K562 (cell line): ENCODE measurements around the gene S100A8. TPM values are rescaled to one million over a fixed set of nuclear protein-coding genes. Genes with fewer than 3 reads are reported as not detected.

Experiments
- ATAC-seq: fragments of 200-7000 bp; cut with Tn5 transposase; 3 replicates; pipeline ENCODE4 v1.9.1; 2020; ENCODE audit warnings: moderate library complexity
- BruUV-seq: library from RNA; stranded (reverse); fragments of 400-500 nt; replicated peaks from 2 replicates; lab custom pipeline; 2021; lab: Mats Ljungman, UMichigan
- CTCF ChIA-PET: fragments of 300-600 bp; formaldehyde crosslinking; extraction: SDS; loops from one replicate; lab custom pipeline; 2021; ENCODE audit warnings: low intra/inter-chr PET ratio; lab: Yijun Ruan, JAX
- POLR2A ChIA-PET: fragments of 300-600, 350-650 bp; sonication (Branson Sonifier 250); formaldehyde crosslinking; extraction: SDS; loops from one replicate; lab custom pipeline; 2021; ENCODE audit warnings: antibody characterized with exemption, inconsistent platforms; lab: Yijun Ruan, JAX
- DNase-seq, 4 experiments: peaks; one replicate each; pipeline versions ENCODE4 v3.0.0 to v3.0.0-alpha.2; 2011 to 2018; ENCODE audit warnings: low spot score in 3 of 4, mixed read lengths in 3 of 4; ENCODE audit errors: extremely low read depth in 1 of 4
- FAIRE-seq: peaks from 2 replicates; lab custom pipeline; 2011; peaks lifted over from hg19 to GRCh38; lab: Jason Lieb, UNC
- H2AFZ ChIP-seq: 2 replicates; pipeline ENCODE4 v1.6.0; 2011; ENCODE audit warnings: low read depth, low read length, control low read depth, inconsistent platforms
- H3K27ac ChIP-seq: fragments of 200-600 bp; 3 replicates; pipeline ENCODE4 v1.8.0; 2011; ENCODE audit warnings: low read depth, mild to moderate bottlenecking, control low read depth, inconsistent platforms, low read length, moderate library complexity, mixed read lengths; ENCODE audit errors: extremely low read depth
- H3K27me3 ChIP-seq, 2 experiments: fragments of 300-600 bp in 1 of 2; 2 replicates in 1 of 2; 3 replicates in 1 of 2; pipeline versions ENCODE4 v1.6.0 to v1.8.0; 2011; ENCODE audit warnings: inconsistent platforms in 2 of 2, low read length in 2 of 2, mild to moderate bottlenecking in 1 of 2, mixed read lengths in 1 of 2, moderate library complexity in 1 of 2; ENCODE audit not compliant: control insufficient read depth in 2 of 2, insufficient read depth in 2 of 2
- H3K36me3 ChIP-seq: fragments of 300-600 bp; 3 replicates; pipeline ENCODE4 v1.8.0; 2011; ENCODE audit warnings: mild to moderate bottlenecking, low read length, inconsistent platforms; ENCODE audit not compliant: control insufficient read depth, insufficient read depth
- H3K4me1 ChIP-seq, 2 experiments: fragments of 200-600 bp in 1 of 2; replicated peaks in 1 of 2; 2 replicates in 1 of 2; 3 replicates in 1 of 2; pipeline versions ENCODE4 v1.5.1 to v1.8.0; 2011; ENCODE audit warnings: inconsistent platforms in 2 of 2, low read length in 2 of 2, mild to moderate bottlenecking in 1 of 2, mixed read lengths in 1 of 2, moderate library complexity in 1 of 2; ENCODE audit not compliant: control insufficient read depth in 2 of 2, insufficient read depth in 2 of 2
- H3K4me2 ChIP-seq: 2 replicates; pipeline ENCODE4 v1.6.1; 2011; ENCODE audit warnings: low read length, control low read depth, inconsistent platforms, mixed read lengths; ENCODE audit not compliant: insufficient read depth
- H3K4me3 ChIP-seq: fragments of 200-600 bp; sonication (generic), shearing (Covaris generic); 2 replicates; pipeline ENCODE4 v1.5.1; 2016; ENCODE audit warnings: control low read depth, inconsistent platforms
- H3K79me2 ChIP-seq: fragments of 200-600 bp; 3 replicates; pipeline ENCODE4 v1.8.0; 2011; ENCODE audit warnings: low read length, inconsistent platforms; ENCODE audit not compliant: control insufficient read depth, insufficient read depth
- H3K9ac ChIP-seq, 2 experiments: 2 replicates each; pipeline versions ENCODE4 v1.6.0 to v1.6.1; 2011; ENCODE audit warnings: low read depth in 2 of 2, low read length in 2 of 2, control low read depth in 1 of 2, inconsistent platforms in 1 of 2, mild to moderate bottlenecking in 1 of 2, mixed read lengths in 1 of 2; ENCODE audit not compliant: insufficient read depth in 1 of 2
- H3K9me1 ChIP-seq: one replicate; pipeline ENCODE4 v1.6.0; 2011; ENCODE audit warnings: inconsistent platforms, mild to moderate bottlenecking, low read length, moderate library complexity; ENCODE audit not compliant: control insufficient read depth, insufficient read depth
- H3K9me3 ChIP-seq: replicated peaks from 2 replicates; pipeline ENCODE4 v1.5.1; 2011; ENCODE audit warnings: low read depth, low read length, inconsistent platforms; ENCODE audit not compliant: control insufficient read depth, insufficient read depth
- H4K20me1 ChIP-seq: replicated peaks from 2 replicates; pipeline ENCODE4 v1.6.1; 2011; ENCODE audit warnings: low read length, inconsistent platforms, mixed read lengths; ENCODE audit not compliant: control insufficient read depth, insufficient read depth
- CBX2 ChIP-seq: fragments of 200-600 bp; sonication (generic); IDR thresholded peaks from one replicate; pipeline ENCODE4 v1.6.1; 2012; ENCODE audit warnings: mild to moderate bottlenecking, low read length, inconsistent platforms; ENCODE audit not compliant: insufficient read depth, poor library complexity, severe bottlenecking
- HES1 ChIP-seq: fragments of 450-650 bp; IDR thresholded peaks from 2 replicates; pipeline ENCODE4 v1.6.1; 2016; ENCODE audit warnings: low read depth, mild to moderate bottlenecking, moderate library complexity
- NFIX ChIP-seq: fragments of 250-450 bp; sonication (Bioruptor Pico); IDR thresholded peaks from 2 replicates; pipeline ENCODE4 v1.4.0; 2020; ENCODE audit warnings: low read depth, mild to moderate bottlenecking, moderate library complexity
- PHF20 ChIP-seq: fragments of 450-650 bp; IDR thresholded peaks from 2 replicates; pipeline ENCODE4 v1.6.1; 2018; ENCODE audit not compliant: partially characterized antibody
- RFX7 ChIP-seq: fragments of 250-450 bp; sonication (Bioruptor Pico); IDR thresholded peaks from 2 replicates; pipeline ENCODE4 v1.5.1; 2021; ENCODE audit warnings: mild to moderate bottlenecking
- ZNF133 ChIP-seq: fragments of 250-450 bp; sonication (Bioruptor Pico); IDR thresholded peaks from 2 replicates; pipeline ENCODE4 v1.4.0; 2020; ENCODE audit warnings: mild to moderate bottlenecking
- ZNF354B ChIP-seq: fragments of 250-450 bp; sonication (Bioruptor Pico); IDR thresholded peaks from 2 replicates; pipeline ENCODE4 v1.4.0; 2020
- ZNF407 ChIP-seq: fragments of 450-650 bp; IDR thresholded peaks from 2 replicates; pipeline ENCODE4 v1.6.1; 2016; ENCODE audit warnings: low read depth
- WGBS: fragments of 100-300 bp; shearing (Covaris generic); methylation state at CpG from one replicate; pipeline ENCODE4 v1.1.6; 2016; ENCODE audit warnings: low coverage, mixed read lengths; ENCODE audit not compliant: insufficient coverage; ENCODE audit errors: missing lambda C conversion rate; 5-methylcytosine and 5-hydroxymethylcytosine counted together
- in situ Hi-C: fragments of 300-500 bp; cut with MboI; formaldehyde crosslinking; loops from 4 replicates; pipeline ENCODE4 v1.15.0; 2018; ENCODE audit warnings: inconsistent platforms, mixed read lengths
- intact Hi-C: fragments of 100-400 bp; cut with micrococcal nuclease; formaldehyde crosslinking; loops from 2 replicates; pipeline ENCODE4 v1.14.2; 2022
- polyA plus RNA-seq, 8 experiments: library from polyadenylated mRNA; depleted of rRNA in 4 of 8; stranded (reverse) in 5 of 8; unstranded in 3 of 8; fragments of >200 nt; fragmentation: Nextera tagmentation in 2 of 8; fragmentation: Illumina TruSeq in 1 of 8; extraction: Ambion mirVana in 2 of 8; extraction: Trizol in 1 of 8; gene quantifications; 2 replicates each; pipeline versions ENCODE4 v1.2.1 to v1.2.3, GENCODE V29; 2011 to 2014; ENCODE audit warnings: inconsistent platforms in 1 of 8, missing spikeins in 1 of 8
- total RNA-seq, 7 experiments: library from RNA; depleted of rRNA in 6 of 7; stranded (reverse); fragments of >200 nt in 6 of 7; fragmentation: Illumina TruSeq in 2 of 7; extraction: Trizol in 2 of 7; gene quantifications; 2 replicates each; pipeline versions ENCODE4 v1.2.1 to v1.2.3, GENCODE V29; 2011 to 2021; ENCODE audit warnings: low replicate concordance in 1 of 7

The S100A8 gene
- total and polyA plus RNA-seq, 9 of the 15 experiments (the other 6 are each of a cell fraction or from before 2014, with no cell fraction given): 0.15 to 0.60 TPM; not detected in 7

- Histone ChIP-seq H3K9ac (no peak overlapping the region), H3K4me3 (no peak overlapping the region), H3K4me1 (no peaks in the 10 kb centered on the region), H3K4me2 (no peak overlapping the region), H3K27me3 (peaks cover 3 to 30% of the 10 kb centered on the region in 2 experiments; a peak in 4 of 5 replicates), H3K79me2 (no peaks in the 10 kb centered on the region), H3K27ac (no peak overlapping the region), H3K9me3 (no peaks in the 10 kb centered on the region), H2AFZ (no peak overlapping the region), H3K9me1 (no peaks in the 10 kb centered on the region), H3K36me3 (no peaks in the 10 kb centered on the region), H4K20me1 (no peaks in the 10 kb centered on the region)
- DNase-seq (no peak), FAIRE-seq (peak; percentile 44), ATAC-seq (no peak)
- in situ Hi-C loops (no loop called here), intact Hi-C loops (no loop called here)
- TF ChIP-seq CBX2 (no peak), RFX7 (CRISPR knock-in tag) (no peak), PHF20 (no peak), ZNF354B (CRISPR knock-in tag) (no peak), NFIX (CRISPR knock-in tag) (no peak), ZNF407 (no peak), HES1 (no peak), ZNF133 (CRISPR knock-in tag) (no peak)
- ChIA-PET POLR2A (no interaction called here), CTCF (no interaction called here)
- no TSS peak for BruUV-seq
- WGBS: 0% methylated on average over 3 of the region's 3 CpGs
Observed at GRCh38 chr1:153370146-153370545, 20.7 kb downstream of the S100A8 start.
